Measurements from ENCODE around the gene BBIP1. TPM values are rescaled to one million over a fixed set of nuclear protein-coding genes. Genes with fewer than 3 reads are reported as not detected.

The BBIP1 gene
- polyA plus RNA-seq, 3 donors = 16.2 to 41.1 (median 26.6) TPM

GRCh38 chr10:110881905-110882304 is 37.1 kb downstream of the BBIP1 start:
- H2AFZ ChIP-seq (ENCODE audit: insufficient read depth, low read depth, low read length, poor library complexity, severe bottlenecking) = no peak overlapping the region
- peaks cover 90 to 98% of the 10 kb centered on the region in 2 donors for H3K36me3 ChIP-seq (replicated peaks in 1 of 2; ENCODE audit: control insufficient read depth in 1 of 2, insufficient read depth in 2 of 2, low read length in 2 of 2)
- H3K4me2 ChIP-seq (replicated peaks; ENCODE audit: extremely low read depth, low read length, poor library complexity, severe bottlenecking) = no peak overlapping the region
- peaks cover 63% of the 10 kb centered on the region for H3K79me2 ChIP-seq (ENCODE audit: insufficient read depth, low read length)
- peaks cover 69 to 77% of the 10 kb centered on the region in 2 donors for H3K36me3 Mint-ChIP-seq
- peak overlapping the region in 1 of 7 donors; percentile 10 for H3K27ac Mint-ChIP-seq
- no peaks in the 10 kb centered on the region for H3K27me3 ChIP-seq (ENCODE audit: control insufficient read depth in 2 of 2, insufficient read depth in 2 of 2, low read length in 2 of 2)
- no peak overlapping the region for H3K27ac ChIP-seq (ENCODE audit: low read depth in 1 of 2, low read length in 2 of 2)
- H3K4me3 Mint-ChIP-seq = no peak overlapping the region
- TF ChIP-seq CTCF (IDR thresholded peaks at IDR 0.05) = no peak
- H3K9me3 Mint-ChIP-seq = no peaks in the 10 kb centered on the region
- H3K4me1 ChIP-seq (ENCODE audit: control insufficient read depth in 1 of 2, insufficient read depth in 2 of 2, low read length in 2 of 2) = no peaks in the 10 kb centered on the region
- H3K4me3 ChIP-seq (replicated peaks in 1 of 3; ENCODE audit: low read depth in 2 of 3, low read length in 3 of 3) = no peak overlapping the region
- no peaks in the 10 kb centered on the region for H3K27me3 Mint-ChIP-seq (ENCODE audit: low read depth in 3 of 3)
- peaks cover 3% of the 10 kb centered on the region for H3K4me1 Mint-ChIP-seq
- DNase-seq = no peak
- intact Hi-C loops (cut with micrococcal nuclease) = loop anchor here in 1 of 2 donors (5.0 kb wide), 1 partner anchor 135 kb away; no protein-coding TSS in a partner anchor
- H3K9me3 ChIP-seq (replicated peaks in 1 of 2; ENCODE audit: control insufficient read depth in 1 of 2, insufficient read depth in 1 of 2, low read length in 2 of 2) = no peaks in the 10 kb centered on the region
- 81% methylated on average over 2 of the region's 4 CpGs for WGBS (ENCODE audit: insufficient coverage)
- H4K20me1 ChIP-seq (ENCODE audit: insufficient read depth, low read length) = peaks cover 90% of the 10 kb centered on the region
- H3K9ac ChIP-seq (ENCODE audit: insufficient read depth, low read length, poor library complexity, severe bottlenecking) = no peak overlapping the region

GRCh38 chr10:110881247-110881646 is 37.7 kb downstream of the BBIP1 start:
- peaks cover 91 to 98% of the 10 kb centered on the region in 2 donors for H3K36me3 ChIP-seq (replicated peaks in 1 of 2; ENCODE audit: control insufficient read depth in 1 of 2, insufficient read depth in 2 of 2, low read length in 2 of 2)
- peaks cover 90% of the 10 kb centered on the region for H4K20me1 ChIP-seq (ENCODE audit: insufficient read depth, low read length)
- peaks cover 69% of the 10 kb centered on the region for H3K79me2 ChIP-seq (ENCODE audit: insufficient read depth, low read length)
- peaks cover 0 to 1% of the 10 kb centered on the region in 2 donors for H3K4me1 ChIP-seq (ENCODE audit: control insufficient read depth in 1 of 2, insufficient read depth in 2 of 2, low read length in 2 of 2)
- DNase-seq = no peak
- no peaks in the 10 kb centered on the region for H3K27me3 ChIP-seq (ENCODE audit: control insufficient read depth in 2 of 2, insufficient read depth in 2 of 2, low read length in 2 of 2)
- H3K9me3 Mint-ChIP-seq = no peaks in the 10 kb centered on the region
- H3K36me3 Mint-ChIP-seq = peaks cover 68 to 76% of the 10 kb centered on the region in 2 donors
- no peaks in the 10 kb centered on the region for H3K27me3 Mint-ChIP-seq (ENCODE audit: low read depth in 3 of 3)
- 97% methylated on average over 7 of the region's 9 CpGs for WGBS (ENCODE audit: insufficient coverage)
- H3K9ac ChIP-seq (ENCODE audit: insufficient read depth, low read length, poor library complexity, severe bottlenecking) = no peak overlapping the region
- TF ChIP-seq CTCF (IDR thresholded peaks at IDR 0.05) = no peak
- H3K4me2 ChIP-seq (replicated peaks; ENCODE audit: extremely low read depth, low read length, poor library complexity, severe bottlenecking) = no peak overlapping the region
- peak overlapping the region in 4 of 7 donors; percentile 2 to 77 (median 58) for H3K27ac Mint-ChIP-seq
- intact Hi-C loops (cut with micrococcal nuclease) = loop anchor here in 1 of 2 donors (5.0 kb wide), 1 partner anchor 134 kb away; no protein-coding TSS in a partner anchor
- H2AFZ ChIP-seq (ENCODE audit: insufficient read depth, low read depth, low read length, poor library complexity, severe bottlenecking) = no peak overlapping the region
- H3K4me3 Mint-ChIP-seq = no peak overlapping the region
- H3K4me1 Mint-ChIP-seq = peaks cover 3% of the 10 kb centered on the region
- H3K27ac ChIP-seq (ENCODE audit: low read depth in 1 of 2, low read length in 2 of 2) = peak overlapping the region in 1 of 2 donors; percentile 24
- H3K9me3 ChIP-seq (replicated peaks in 1 of 2; ENCODE audit: control insufficient read depth in 1 of 2, insufficient read depth in 1 of 2, low read length in 2 of 2) = no peaks in the 10 kb centered on the region
- H3K4me3 ChIP-seq (replicated peaks in 1 of 3; ENCODE audit: low read depth in 2 of 3, low read length in 3 of 3) = no peak overlapping the region

All from CD14-positive monocyte (primary cell).